Peyer's patch (tissue), 4 donors: ENCODE results near the gene CCND1. TPM values are rescaled to one million over a fixed set of nuclear protein-coding genes. Genes with fewer than 3 reads are reported as not detected.

ENCODE experiments used
- DNase-seq, 3 donors: peaks; one replicate each; pipeline ENCODE4 v3.0.0-alpha.2; 2017 to 2019
- H3K27ac ChIP-seq, 4 donors: fragments of 200-600 bp; sonication (generic); one replicate each; pipeline ENCODE4 v1.5.1; 2016 to 2019
- H3K27me3 ChIP-seq, 2 donors: fragments of 200-600 bp; sonication (generic); one replicate each; pipeline ENCODE4 v1.5.1; 2019
- H3K36me3 ChIP-seq, 3 donors: fragments of 200-600 bp; sonication (generic); one replicate each; pipeline ENCODE4 v1.5.1; 2016 to 2019
- H3K4me1 ChIP-seq, 4 donors: fragments of 200-600 bp; sonication (generic); one replicate each; pipeline ENCODE4 v1.5.1; 2016 to 2019
- H3K4me3 ChIP-seq, 4 donors: fragments of 200-600 bp; sonication (generic); 1 replicate in 3 of 4; 2 replicates in 1 of 4; pipeline ENCODE4 v1.5.1; 2016 to 2019; ENCODE audit warnings: mild to moderate bottlenecking in 1 of 4
- H3K9me3 ChIP-seq, 4 donors: fragments of 200-600 bp; sonication (generic); one replicate each; pipeline ENCODE4 v1.5.1; 2016 to 2019; ENCODE audit warnings: mild to moderate bottlenecking in 1 of 4
- CTCF ChIP-seq, 6 experiments: fragments of 450-650 bp in 4 of 6; fragments of 200-600 bp in 2 of 6; sonication (generic) in 1 of 6; IDR thresholded peaks; one replicate each; pipeline ENCODE4 v1.5.1; 2017 to 2019; ENCODE audit warnings: antibody characterized with exemption in 6 of 6, mild to moderate bottlenecking in 3 of 6, moderate library complexity in 1 of 6
- POLR2A ChIP-seq, 2 donors: fragments of 450-650 bp; IDR thresholded peaks; one replicate each; pipeline ENCODE4 v1.5.1; 2017; ENCODE audit warnings: antibody characterized with exemption in 2 of 2, mild to moderate bottlenecking in 2 of 2, moderate library complexity in 2 of 2
- total RNA-seq, 4 donors: library from RNA; depleted of rRNA; stranded (reverse); fragments of >200 nt; gene quantifications; one replicate each; pipeline ENCODE4 v1.1.0, GENCODE V29; 2016

The CCND1 gene
- total RNA-seq, 4 donors from 2014 or later: 13.5 to 46.6 (median 40.0) TPM

GRCh38 chr11:69657911-69658625, 17.1 kb downstream of the CCND1 start:
- no peaks in the 10 kb centered on the region for H3K9me3 ChIP-seq
- H3K27me3 ChIP-seq: no peaks in the 10 kb centered on the region
- peaks cover 0 to 8% (median 0%) of the 10 kb centered on the region in 3 donors for H3K36me3 ChIP-seq
- TF ChIP-seq POLR2A (IDR thresholded peaks at IDR 0.05) (no peak), CTCF (IDR thresholded peaks at IDR 0.05) (no peak)
- no peaks in the 10 kb centered on the region for H3K4me1 ChIP-seq
- H3K4me3 ChIP-seq: no peak overlapping the region
- DNase-seq: peak in 1 of 3 donors; percentile 42
- no peak overlapping the region for H3K27ac ChIP-seq

- TF ChIP-seq CTCF (IDR thresholded peaks at IDR 0.05) (no peak), POLR2A (IDR thresholded peaks at IDR 0.05) (no peak)
- Histone ChIP-seq H3K27ac (no peak overlapping the region), H3K4me3 (no peak overlapping the region), H3K4me1 (no peaks in the 10 kb centered on the region), H3K27me3 (no peaks in the 10 kb centered on the region), H3K9me3 (no peaks in the 10 kb centered on the region), H3K36me3 (peaks cover 0 to under 1% (median 0%) of the 10 kb centered on the region in 3 donors)
- DNase-seq: peak in 1 of 3 donors; percentile 24
Measured at GRCh38 chr11:69658626-69659450, 17.9 kb downstream of the CCND1 start.

- H3K36me3 ChIP-seq: peaks cover 0 to 4% (median 0%) of the 10 kb centered on the region in 3 donors
- H3K27me3 ChIP-seq: no peaks in the 10 kb centered on the region
- DNase-seq: no peak
- no peaks in the 10 kb centered on the region for H3K4me1 ChIP-seq
- TF ChIP-seq POLR2A (IDR thresholded peaks at IDR 0.05) (no peak), CTCF (IDR thresholded peaks at IDR 0.05) (no peak)
- no peak overlapping the region for H3K27ac ChIP-seq
- H3K9me3 ChIP-seq: no peaks in the 10 kb centered on the region
- H3K4me3 ChIP-seq: no peak overlapping the region
Measured at GRCh38 chr11:69659591-69659990, 18.6 kb downstream of the CCND1 start.

GRCh38 chr11:69660001-69660500, 19.1 kb downstream of the CCND1 start:
- H3K27me3 ChIP-seq: no peaks in the 10 kb centered on the region
- no peak for TF ChIP-seq CTCF (IDR thresholded peaks at IDR 0.05)
- no peak for TF ChIP-seq POLR2A (IDR thresholded peaks at IDR 0.05)

GRCh38 chr11:69661413-69661715, 20.4 kb downstream of the CCND1 start:
- peak in 1 of 3 donors; percentile 25 for DNase-seq
- TF ChIP-seq POLR2A (IDR thresholded peaks at IDR 0.05) (no peak), CTCF (IDR thresholded peaks at IDR 0.05) (no peak)

More at GRCh38 chr11:69660001-69660500, 19.1 kb downstream of the CCND1 start:
- Histone ChIP-seq H3K4me3 (no peak overlapping the region), H3K4me1 (no peaks in the 10 kb centered on the region), H3K27ac (no peak overlapping the region), H3K9me3 (no peaks in the 10 kb centered on the region), H3K36me3 (peaks cover 0 to 9% (median 0%) of the 10 kb centered on the region in 3 donors)
- no peak for DNase-seq

More at GRCh38 chr11:69661413-69661715, 20.4 kb downstream of the CCND1 start:
- Histone ChIP-seq H3K27ac (no peak overlapping the region), H3K4me1 (no peaks in the 10 kb centered on the region), H3K4me3 (no peak overlapping the region), H3K27me3 (no peaks in the 10 kb centered on the region), H3K36me3 (peaks cover 0 to 22% (median 0%) of the 10 kb centered on the region in 3 donors), H3K9me3 (no peaks in the 10 kb centered on the region)
